OCI-LY3 (cell line): ENCODE measurements around the gene TMEM106C.

Source experiments
- EZH2phosphoT487 ChIP-seq: fragments of 200-600 bp; shearing (Covaris generic); IDR thresholded peaks from 2 replicates; pipeline ENCODE4 v1.6.1; 2018; ENCODE audit warnings: antibody characterized with exemption, mixed run types, low read depth
- TF ChIP-seq, protein P1 (sequence below): fragments of 200-600, 300-600 bp; sonication (generic); IDR thresholded peaks from 2 replicates; pipeline ENCODE4 v1.5.1; 2014; ENCODE audit warnings: antibody characterized with exemption, low read length, low read depth

DNA sequence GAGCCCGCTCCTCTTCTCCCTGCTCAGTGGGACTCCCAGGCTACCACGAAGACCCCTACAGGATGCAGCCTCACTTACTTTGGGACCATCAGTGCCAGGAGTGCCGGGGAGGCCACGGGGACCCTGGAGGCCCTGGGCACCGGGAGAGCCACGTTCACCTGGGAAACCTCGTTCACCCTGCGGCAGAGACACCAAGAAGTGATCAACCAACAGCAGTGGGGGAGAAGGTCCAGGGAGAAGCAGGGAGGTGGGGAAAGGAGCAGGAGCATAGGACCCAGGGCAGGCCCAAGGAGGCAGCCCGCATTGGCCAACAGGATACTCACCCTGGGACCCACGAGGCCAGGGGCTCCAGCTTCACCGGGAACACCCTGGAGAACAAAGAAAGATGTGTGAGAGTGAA lies 19.4 kb downstream of the TMEM106C start:
- TF ChIP-seq, protein P1, sequence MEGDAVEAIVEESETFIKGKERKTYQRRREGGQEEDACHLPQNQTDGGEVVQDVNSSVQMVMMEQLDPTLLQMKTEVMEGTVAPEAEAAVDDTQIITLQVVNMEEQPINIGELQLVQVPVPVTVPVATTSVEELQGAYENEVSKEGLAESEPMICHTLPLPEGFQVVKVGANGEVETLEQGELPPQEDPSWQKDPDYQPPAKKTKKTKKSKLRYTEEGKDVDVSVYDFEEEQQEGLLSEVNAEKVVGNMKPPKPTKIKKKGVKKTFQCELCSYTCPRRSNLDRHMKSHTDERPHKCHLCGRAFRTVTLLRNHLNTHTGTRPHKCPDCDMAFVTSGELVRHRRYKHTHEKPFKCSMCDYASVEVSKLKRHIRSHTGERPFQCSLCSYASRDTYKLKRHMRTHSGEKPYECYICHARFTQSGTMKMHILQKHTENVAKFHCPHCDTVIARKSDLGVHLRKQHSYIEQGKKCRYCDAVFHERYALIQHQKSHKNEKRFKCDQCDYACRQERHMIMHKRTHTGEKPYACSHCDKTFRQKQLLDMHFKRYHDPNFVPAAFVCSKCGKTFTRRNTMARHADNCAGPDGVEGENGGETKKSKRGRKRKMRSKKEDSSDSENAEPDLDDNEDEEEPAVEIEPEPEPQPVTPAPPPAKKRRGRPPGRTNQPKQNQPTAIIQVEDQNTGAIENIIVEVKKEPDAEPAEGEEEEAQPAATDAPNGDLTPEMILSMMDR, result no peak
- TF ChIP-seq EZH2phosphoT487, result no peak
